ENCODE measurements around the gene NTF3. TPM values are rescaled to one million over a fixed set of nuclear protein-coding genes. Genes with fewer than 3 reads are reported as not detected.
"Not testable (repeated sequence)": the region's sequence is repeated elsewhere in the genome, so short reads cannot be mapped to it uniquely, and the experiment has no call there.

Gene NTF3
- total RNA-seq, 1 donor from 2014 or later = 5.9 TPM

- DNase-seq (ENCODE audit: low spot score) (no peak), ATAC-seq (no peak)
- intact Hi-C loops (cut with DNase I) = no loop called here
Measured at GRCh38 chr12:5520037-5520436, 88.1 kb downstream of the NTF3 start.

GRCh38 chr12:5520831-5521230 is 88.9 kb downstream of the NTF3 start:
- no peak for DNase-seq (ENCODE audit: low spot score)
- no peak for ATAC-seq
- intact Hi-C loops (cut with DNase I) = no loop called here

- no peak for DNase-seq (ENCODE audit: low spot score)
- ATAC-seq = no peak
- intact Hi-C loops (cut with DNase I) = no loop called here
Measured at GRCh38 chr12:5521456-5522325, 89.8 kb downstream of the NTF3 start.

GRCh38 chr12:5522432-5523335 is 90.8 kb downstream of the NTF3 start:
- DNase-seq (ENCODE audit: low spot score) (no peak), ATAC-seq (no peak)
- intact Hi-C loops (cut with DNase I) = no loop called here

- intact Hi-C loops (cut with DNase I) = no loop called here
- no peak for DNase-seq (ENCODE audit: low spot score)
- ATAC-seq = no peak
Measured at GRCh38 chr12:5523396-5524115, 91.6 kb downstream of the NTF3 start.

DNA sequence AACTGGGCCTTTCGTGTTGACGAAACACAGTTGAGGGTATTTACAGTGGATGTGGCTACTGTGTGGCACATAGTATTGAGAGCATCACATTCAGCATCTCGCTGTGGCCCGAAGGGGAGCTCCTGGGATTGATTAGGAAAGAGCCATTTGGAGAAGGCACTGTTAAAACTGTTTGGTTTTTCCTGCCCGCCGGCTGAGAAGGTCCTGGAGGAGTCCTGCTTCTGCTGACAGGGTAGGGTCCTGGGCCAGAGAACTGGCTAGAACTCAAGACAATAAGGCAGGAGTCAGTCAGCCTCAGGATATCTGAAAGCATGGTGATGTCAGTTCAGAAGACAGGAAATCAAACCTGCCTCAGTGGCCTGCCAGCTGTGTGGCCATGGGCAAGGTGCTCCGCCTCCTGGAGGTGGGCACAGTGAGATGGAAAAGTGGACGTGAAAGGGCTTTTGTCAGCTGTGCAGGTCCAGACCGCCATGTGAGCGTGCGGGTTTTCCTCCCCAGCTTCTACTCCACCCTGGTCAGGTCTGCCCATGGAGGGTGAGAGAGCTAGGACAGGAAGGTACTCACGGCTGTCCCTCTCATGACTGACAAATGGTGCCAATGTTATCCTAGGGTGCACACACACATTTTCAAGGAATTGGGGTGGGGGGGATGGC is 92.3 kb downstream of the NTF3 start:
- intact Hi-C loops (cut with DNase I) = no loop called here
- ATAC-seq (no peak), DNase-seq (ENCODE audit: low spot score) (no peak)

DNA sequence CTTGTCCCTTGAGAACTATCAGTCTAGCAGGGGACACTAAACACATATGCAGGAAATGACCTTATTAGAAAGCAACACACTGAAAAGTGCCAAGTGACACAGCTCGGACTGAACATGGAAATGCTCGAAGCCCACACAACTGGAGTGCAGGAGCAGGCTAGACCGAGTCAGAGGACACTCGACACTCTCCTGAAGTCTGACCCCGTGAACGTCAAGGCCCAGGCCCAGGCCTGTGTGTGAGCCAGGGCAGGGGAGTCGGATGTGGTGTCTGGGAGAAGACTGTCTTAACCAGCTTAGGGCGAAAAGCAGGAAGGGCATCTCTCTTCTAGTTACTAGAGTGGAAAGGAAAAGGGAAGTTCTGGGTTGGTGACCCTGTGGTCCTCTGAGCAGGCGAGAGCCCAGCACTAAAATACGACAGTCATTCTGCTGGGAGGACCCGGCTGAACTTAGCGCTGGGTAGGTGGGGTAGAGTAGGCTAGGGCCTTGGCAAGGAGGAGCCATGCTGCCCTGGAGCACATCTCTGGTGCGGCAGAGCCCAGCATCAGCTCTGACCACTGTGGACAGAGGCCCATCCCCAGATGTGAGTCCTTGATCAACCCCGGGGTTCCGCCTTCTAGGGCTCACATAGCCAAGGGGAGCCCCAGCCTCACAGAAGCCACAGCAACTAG is 93.0 kb downstream of the NTF3 start:
- intact Hi-C loops (cut with DNase I) = no loop called here
- no peak for DNase-seq (ENCODE audit: low spot score)
- ATAC-seq = no peak

GRCh38 chr12:5525783-5526367 is 94.0 kb downstream of the NTF3 start:
- intact Hi-C loops (cut with DNase I) = no loop called here
- ATAC-seq (no peak), DNase-seq (ENCODE audit: low spot score) (no peak)

DNA sequence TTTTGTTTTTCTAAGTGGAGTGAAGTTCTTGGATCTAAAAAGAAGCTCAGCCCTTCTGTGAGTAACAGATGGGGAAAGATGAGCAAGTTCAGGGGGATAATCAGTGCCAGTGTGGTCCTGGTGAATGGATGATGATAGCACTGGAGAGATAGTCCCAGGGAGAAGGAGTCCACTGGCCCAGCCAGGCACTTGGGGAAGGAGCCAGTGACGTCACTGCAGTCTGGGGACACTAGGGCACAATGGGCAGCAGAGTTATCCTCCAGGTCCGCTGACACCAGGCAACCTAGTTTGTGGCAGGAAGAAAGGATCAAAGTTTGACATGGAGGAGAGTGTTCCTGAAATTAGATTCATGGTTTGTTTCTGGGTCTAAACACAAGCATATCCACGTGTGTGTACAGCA is 101.5 kb downstream of the NTF3 start:
- intact Hi-C loops (cut with DNase I) = no loop called here
- ATAC-seq (no peak), DNase-seq (ENCODE audit: low spot score) (no peak)

DNA sequence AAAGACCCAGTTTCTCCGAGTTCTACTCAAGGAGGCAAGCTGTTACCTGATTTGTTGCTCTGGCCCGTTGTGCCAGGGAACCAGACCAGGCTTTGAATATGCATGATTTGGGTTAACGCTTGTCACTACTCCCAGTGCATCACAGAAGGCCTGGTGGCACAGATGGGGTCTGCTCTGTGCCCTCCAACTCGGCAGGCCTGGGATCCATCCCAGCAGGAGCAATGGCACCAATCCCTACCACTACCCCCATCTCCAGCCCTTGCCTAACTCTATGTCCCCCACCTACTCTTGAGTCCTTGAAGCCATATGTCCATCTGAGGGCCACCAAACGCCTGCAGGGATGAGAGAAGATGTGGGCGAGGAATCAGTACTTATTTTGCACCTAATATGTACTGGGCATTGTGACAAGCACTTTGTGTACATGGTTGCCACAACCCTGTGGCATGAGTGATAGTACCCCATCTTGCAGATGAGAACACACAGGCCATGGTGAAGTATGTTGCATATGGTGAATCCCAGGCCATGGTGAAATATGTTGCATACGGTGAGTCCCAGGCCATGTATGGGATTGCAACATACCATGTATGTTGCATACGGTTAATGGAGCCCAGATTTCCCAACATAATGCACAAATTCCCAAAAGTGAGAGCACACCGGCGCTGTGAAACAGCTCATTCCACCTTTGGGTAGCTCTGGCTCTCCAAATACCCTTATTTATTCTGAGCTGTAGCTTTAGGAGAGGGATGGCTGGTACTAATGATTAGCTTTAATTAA is 102.7 kb downstream of the NTF3 start:
- intact Hi-C loops (cut with DNase I) = no loop called here
- ATAC-seq (no peak), DNase-seq (ENCODE audit: low spot score) (no peak)

DNA sequence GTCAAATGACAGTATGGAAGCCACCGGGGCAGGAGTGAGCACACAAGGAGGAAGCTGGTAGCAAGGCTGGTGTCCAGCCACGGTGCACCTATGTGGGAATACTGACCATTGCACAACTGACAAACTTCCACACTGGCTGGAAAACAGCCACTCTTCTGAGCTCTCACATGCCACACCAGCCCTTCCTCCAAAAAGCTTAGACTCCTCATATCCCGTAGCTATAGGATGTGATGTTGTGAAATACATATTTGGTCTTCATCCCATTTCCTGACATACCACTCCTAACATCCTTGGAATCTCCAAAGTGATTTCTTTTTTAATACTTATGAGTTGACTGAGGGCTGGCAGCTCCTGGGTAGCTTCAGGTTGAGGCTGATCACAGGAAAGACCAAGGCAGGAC is 103.6 kb downstream of the NTF3 start:
- intact Hi-C loops (cut with DNase I) = no loop called here
- DNase-seq (ENCODE audit: low spot score) = no peak
- ATAC-seq = no peak

DNA sequence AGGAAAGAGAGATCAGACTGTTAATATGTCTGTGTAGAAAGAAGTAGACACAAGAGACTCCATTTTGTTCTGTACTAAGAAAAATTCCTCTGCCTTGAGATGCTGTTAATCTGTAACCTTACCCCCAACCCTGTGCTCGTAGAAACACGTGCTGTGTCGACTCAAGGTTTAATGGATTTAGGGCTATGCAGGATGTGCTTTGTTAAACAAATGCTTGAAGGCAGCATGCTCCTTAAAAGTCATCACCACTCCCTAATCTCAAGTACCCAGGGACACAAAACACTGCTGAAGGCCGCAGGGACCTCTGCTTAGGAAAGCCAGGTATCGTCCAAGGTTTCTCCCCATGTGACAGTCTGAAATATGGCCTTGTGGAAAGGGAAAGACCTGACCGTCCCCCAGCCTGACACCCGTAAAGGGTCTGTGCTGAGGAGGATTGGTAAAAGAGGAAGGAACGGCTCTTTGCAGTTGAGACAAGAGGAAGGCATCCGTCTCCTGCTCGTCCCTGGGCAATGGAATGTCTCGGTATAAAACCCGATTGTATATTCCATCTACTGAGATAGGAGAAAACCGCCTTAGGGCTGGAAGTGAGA is 105.2 kb downstream of the NTF3 start:
- DNase-seq (ENCODE audit: low spot score); intact Hi-C loops (cut with DNase I); ATAC-seq: not testable (repeated sequence)

DNA sequence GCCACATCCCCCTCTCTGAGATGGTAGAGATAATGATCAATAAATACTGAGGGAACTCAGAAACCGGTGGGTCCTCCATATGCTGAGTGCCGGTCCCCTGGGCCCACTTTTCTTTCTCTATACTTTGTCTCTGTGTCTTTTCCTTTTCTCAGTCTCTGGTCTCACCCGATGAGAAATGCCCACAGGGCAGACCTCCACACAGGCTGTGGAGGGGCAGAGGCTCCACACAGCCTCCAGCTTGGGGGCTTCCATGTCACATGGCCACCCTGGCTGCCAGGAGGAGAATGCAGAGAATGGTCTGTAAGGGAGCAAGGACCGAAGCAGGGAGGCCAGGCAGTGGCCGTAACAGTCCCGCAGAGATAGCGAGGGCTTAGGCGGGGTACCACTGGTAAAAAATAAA is 105.9 kb downstream of the NTF3 start:
- intact Hi-C loops (cut with DNase I) = no loop called here
- ATAC-seq = no peak
- DNase-seq (ENCODE audit: low spot score) = no peak

Data from sciatic nerve (tissue), 2 donors.